Astrocyte (in vitro differentiated cells and primary cell): ENCODE results near the gene SLC45A1.

Experiments used
- CTCF ChIP-seq: IDR thresholded peaks from 2 replicates; pipeline ENCODE4 v1.5.1; 2011; ENCODE audit warnings: low read depth, mild to moderate bottlenecking, inconsistent platforms, low read length, moderate library complexity; ENCODE audit not compliant: insufficient read depth
- EZH2 ChIP-seq: IDR thresholded peaks from 2 replicates; pipeline ENCODE4 v1.6.1; 2012; ENCODE audit warnings: mild to moderate bottlenecking, low read length, inconsistent platforms; ENCODE audit not compliant: insufficient read depth

- TF ChIP-seq CTCF (no peak), EZH2 (no peak)
Measured at GRCh38 chr1:8384577-8384976, 66.7 kb downstream of the SLC45A1 start.
